ENCODE results near the gene PAPSS2.
"Not testable (repeated sequence)": the region's sequence is repeated elsewhere in the genome, so short reads cannot be mapped to it uniquely, and the experiment has no call there.

PAPSS2 gene

DNA sequence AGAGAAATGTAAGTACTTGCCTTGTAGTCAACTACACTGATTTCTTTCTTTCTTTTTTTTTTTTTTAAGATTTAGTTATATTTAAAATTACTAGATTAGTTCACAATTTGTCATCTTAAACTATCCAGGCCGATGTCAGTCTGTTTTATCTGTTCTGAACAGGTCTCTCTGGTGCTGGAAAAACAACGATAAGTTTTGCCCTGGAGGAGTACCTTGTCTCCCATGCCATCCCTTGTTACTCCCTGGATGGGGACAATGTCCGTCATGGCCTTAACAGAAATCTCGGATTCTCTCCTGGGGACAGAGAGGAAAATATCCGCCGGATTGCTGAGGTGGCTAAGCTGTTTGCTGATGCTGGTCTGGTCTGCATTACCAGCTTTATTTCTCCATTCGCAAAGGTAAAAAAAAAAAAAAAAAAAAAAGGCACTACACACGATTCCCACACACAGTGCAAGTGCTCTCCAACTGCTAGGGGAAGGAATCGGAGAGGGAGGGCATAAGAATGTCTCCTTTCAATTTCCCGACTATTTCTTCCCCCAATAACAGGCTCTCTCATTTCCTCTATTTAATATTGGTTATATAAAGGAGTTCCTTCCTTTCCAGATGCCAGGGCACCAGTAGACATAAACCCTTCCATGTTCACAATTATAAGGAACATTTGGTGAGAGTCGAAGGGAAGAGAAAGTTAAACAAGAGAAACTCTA lies 53.4 kb downstream of the PAPSS2 start:
- FAIRE-seq, result no peak

GRCh38 chr10:87713707-87714106 lies 54.0 kb downstream of the PAPSS2 start:
- FAIRE-seq, result no peak

DNA sequence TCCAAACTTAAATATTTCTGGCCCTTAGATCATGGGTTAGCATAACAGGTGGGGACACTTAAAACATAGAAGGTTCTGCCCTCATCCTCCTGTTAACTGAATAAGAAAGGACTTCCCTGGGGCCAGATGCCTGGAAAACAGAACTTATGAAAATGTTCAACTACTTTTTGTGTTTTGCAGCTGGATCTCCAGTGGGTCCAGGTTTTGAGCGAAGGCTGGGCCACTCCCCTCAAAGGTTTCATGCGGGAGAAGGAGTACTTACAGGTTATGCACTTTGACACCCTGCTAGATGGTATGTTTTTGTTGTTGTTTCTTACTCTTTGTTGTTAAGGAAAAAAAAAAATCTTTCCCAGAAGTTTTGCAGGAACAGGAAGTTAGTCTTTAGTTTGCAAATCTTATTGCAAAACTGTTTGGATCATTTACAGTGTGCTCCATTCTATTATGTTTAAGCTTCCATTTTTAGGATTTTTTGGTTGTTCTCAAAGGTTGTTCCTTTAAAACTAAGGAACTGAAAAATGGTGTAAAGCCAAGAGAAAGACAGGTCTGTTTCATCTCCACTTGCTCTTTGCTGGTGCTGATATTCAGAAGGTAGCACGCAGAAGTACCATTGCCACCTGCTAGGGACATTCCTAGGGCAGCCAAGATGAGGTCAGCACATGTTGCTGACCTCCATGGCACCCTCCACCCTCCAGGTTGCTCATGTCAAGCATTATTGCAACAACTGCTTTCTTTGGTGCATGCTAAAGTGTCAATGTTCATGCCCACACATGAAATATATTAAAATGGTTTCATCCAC lies 56.1 kb downstream of the PAPSS2 start:
- FAIRE-seq, result no peak

- FAIRE-seq, result no peak
Measured at GRCh38 chr10:87716348-87716670, 56.6 kb downstream of the PAPSS2 start.

- FAIRE-seq, result no peak
Measured at GRCh38 chr10:87720665-87721064, 61.0 kb downstream of the PAPSS2 start.

DNA sequence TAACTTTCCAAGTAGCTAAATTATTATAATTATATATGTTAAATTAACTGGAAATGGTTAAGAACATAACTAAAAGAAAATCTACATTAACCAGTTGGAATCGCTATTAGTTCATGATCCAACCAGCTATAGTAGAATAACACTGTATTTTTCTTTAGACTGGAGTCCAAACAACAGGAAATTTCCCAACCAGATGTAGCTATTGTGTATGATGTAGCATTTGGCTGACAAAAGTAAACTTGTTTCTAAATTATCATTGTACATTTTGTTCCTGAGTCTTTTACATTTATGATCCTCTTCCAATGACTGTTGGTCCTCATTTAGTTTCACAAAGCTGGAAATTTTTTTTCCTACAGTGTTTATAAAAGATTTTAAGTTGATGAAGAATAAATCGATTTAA lies 62.1 kb downstream of the PAPSS2 start:
- FAIRE-seq, result no peak

DNA sequence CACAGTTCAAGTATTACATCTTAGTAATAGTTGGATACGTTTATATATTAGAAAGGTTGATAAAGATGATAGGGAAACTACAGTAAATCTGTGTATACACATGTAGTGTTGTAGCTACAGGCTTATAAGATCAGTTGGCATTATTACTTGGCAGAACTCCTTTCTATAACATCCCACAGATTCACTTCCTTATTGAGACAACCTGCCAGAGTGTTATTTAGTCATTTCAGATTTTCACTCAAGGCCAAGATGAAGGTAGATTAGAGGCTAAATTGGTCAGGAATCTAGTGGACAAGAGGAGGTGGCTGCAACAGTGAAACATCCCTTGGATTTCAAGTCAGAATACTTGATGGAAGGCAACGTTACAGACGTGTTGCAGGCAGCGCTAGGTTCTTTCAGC lies 63.0 kb downstream of the PAPSS2 start:
- FAIRE-seq, result no peak

DNA sequence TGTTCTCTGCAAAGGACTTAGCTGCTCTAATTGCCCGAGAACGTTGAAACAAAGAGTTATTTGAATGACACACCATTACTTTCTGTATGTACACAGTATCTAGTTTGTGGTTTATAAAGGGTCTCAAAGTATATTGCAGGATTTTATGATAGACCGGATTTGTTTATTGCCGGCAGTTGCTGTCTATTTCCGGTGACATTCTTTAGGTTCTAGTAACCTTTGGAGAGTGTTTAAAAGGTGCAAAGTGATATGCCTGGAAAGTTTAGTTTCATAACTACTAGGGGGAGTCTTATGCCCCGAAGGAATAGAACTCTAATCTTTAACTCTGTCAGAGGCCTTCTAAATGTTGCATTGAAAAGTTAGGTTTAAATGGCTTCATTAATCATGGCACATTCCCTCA lies 63.8 kb downstream of the PAPSS2 start:
- FAIRE-seq, result no peak

- no peak for FAIRE-seq
Measured at GRCh38 chr10:87724789-87725188, 65.1 kb downstream of the PAPSS2 start.

DNA sequence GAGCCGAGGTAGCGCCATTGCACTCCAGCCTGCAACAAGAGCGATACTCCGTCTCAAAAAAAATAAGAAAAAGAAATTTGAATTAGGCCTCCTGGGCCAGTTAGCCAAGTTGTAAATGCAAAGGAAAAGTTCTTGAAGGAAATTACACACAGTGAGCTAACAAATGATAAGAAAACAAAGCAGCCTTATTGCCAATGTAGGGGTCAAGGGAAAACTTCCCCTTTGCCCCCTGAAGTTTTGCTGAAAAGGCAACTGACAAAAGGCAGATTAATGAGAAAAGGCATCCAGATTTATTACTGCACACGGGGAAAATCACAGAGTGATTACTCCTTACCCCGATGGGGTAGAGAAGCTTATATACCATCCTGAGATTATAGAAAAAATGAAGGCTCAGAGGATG lies 70.3 kb downstream of the PAPSS2 start:
- no peak for FAIRE-seq

DNA sequence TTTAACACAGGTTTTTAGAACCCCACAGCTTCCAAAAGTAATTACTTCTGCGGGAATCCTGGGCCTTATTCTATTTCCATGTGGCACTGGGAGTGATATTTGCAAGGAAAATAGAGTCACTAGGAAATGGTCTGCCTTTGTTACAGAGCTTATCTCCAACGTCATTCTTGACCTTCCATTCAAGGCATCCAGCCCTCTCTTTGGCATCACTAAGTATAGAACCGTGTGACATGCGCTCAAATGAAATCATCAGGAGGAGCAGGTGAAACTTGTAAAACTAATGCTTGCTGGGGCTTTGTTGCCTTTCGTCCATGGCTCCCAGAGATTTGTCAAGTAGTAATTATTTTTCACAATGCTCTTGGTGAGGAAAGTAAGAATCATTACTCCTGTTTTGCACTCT lies 73.4 kb downstream of the PAPSS2 start:
- FAIRE-seq, result no peak

DNA sequence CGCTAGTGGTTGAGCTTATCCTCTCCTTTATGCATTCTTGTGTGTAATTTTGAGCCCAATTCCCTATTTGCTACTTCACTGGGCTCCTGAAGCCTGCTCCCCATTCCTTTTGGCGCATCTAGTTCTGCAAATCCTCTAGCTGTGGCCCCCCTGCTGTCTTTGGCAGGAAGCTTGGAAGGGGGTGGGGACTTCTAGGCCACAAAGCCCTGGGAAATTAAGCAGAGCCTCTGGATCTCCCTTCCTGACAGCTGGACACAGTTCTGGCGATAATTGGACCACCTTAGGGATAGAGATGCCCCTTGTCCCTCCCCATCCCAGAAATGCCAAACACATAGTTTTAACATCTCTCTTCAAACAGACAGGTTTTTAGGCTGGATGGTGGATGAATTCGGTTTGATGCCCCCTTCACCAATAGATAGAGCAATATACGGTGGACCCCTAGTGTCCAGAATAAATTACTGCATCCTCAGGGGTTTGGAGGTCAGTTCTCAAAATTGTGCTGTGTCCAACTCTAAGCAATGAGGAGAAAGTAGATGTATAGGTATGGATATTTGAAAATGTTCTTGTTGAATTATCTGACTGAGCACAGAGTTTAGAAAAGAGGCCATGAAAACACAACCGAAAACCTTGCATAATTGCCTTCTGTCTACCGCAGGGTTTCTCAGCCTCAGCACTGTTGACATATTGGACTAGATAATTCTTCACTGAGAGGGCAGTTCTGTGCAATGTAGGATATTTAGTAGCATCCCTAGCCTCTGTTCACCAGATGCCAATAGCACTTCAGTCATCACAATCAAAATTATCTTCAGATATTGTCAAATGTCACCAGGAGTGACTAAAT lies 75.5 kb downstream of the PAPSS2 start:
- no peak for FAIRE-seq

- not testable (repeated sequence) for FAIRE-seq
Measured at GRCh38 chr10:87738253-87738652, 78.6 kb downstream of the PAPSS2 start.

GRCh38 chr10:87739703-87740102 lies 80.0 kb downstream of the PAPSS2 start:
- no peak for FAIRE-seq

DNA sequence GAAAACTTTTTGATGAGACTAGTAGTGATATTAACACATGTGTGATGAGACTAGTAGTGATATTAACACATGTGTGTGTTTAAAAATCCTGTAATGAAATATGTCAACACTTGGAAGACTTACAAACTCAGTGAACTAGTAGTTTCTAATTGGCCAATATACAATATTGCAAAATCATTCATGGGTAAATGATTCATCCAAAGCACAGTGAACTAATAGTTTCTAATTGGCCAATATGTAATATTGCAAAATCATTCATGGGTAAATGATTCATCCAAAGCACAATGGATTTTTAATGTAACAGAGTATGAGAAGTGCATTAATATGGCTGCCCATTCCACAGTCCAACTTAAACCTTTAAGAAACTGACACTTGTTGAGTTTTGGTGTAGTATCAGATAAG lies 80.6 kb downstream of the PAPSS2 start:
- FAIRE-seq, result peak; percentile 49

- not testable (repeated sequence) for FAIRE-seq
Measured at GRCh38 chr10:87742992-87743610, 83.4 kb downstream of the PAPSS2 start.

- FAIRE-seq, result no peak
Measured at GRCh38 chr10:87744606-87745005, 84.9 kb downstream of the PAPSS2 start.

GRCh38 chr10:87746911-87747310 lies 87.2 kb downstream of the PAPSS2 start:
- FAIRE-seq, result no peak

- FAIRE-seq, result not testable (repeated sequence)
Measured at GRCh38 chr10:87748244-87748643, 88.6 kb downstream of the PAPSS2 start.

- no peak for FAIRE-seq
Measured at GRCh38 chr10:87750001-87750671, 90.5 kb downstream of the PAPSS2 start.

DNA sequence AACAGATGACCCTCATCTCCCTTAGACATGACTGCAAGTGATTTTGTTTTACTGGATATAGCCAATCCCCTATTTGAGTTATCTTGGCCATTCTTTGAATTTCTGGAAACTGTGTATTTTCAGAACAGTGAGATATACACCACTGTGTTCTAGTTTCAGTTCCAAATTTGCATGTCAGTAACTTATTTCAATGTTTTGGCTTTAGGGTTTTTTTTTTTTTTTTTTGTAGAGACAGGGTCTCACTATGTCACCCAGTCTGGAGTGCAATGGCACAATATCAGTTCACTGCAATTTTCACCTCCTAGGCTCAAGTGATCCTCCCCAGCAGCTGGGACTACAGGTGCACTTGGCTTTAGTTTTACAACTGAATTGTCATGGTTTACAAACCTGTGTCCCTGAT lies 91.1 kb downstream of the PAPSS2 start:
- FAIRE-seq, result no peak

GRCh38 chr10:87751274-87751673 lies 91.6 kb downstream of the PAPSS2 start:
- FAIRE-seq, result no peak

GRCh38 chr10:87752566-87752965 lies 92.9 kb downstream of the PAPSS2 start:
- peak; percentile 79 for FAIRE-seq
